NCI-H2196 treated with DMSO at 0.1 percent for 48 hours (cell line): ENCODE measurements around the gene ALK.

ENCODE experiments used
- DNase-seq: peaks from one replicate; lab custom pipeline; 2025; ENCODE audit not compliant: unreplicated experiment; lab: John Stamatoyannopoulos, UW

Gene ALK

GRCh38 chr2:29662861-29663260 is 258.5 kb downstream of the ALK start:
- DNase-seq = no peak

GRCh38 chr2:29660201-29660600 is 261.2 kb downstream of the ALK start:
- no peak for DNase-seq

GRCh38 chr2:29659178-29659577 is 262.2 kb downstream of the ALK start:
- no peak for DNase-seq

- no peak for DNase-seq
Measured at GRCh38 chr2:29657674-29658073, 263.7 kb downstream of the ALK start.

- DNase-seq = no peak
Measured at GRCh38 chr2:29655391-29656086, 265.8 kb downstream of the ALK start.

- no peak for DNase-seq
Measured at GRCh38 chr2:29650631-29651097, 270.7 kb downstream of the ALK start.

GRCh38 chr2:29644949-29645348 is 276.4 kb downstream of the ALK start:
- no peak for DNase-seq

- no peak for DNase-seq
Measured at GRCh38 chr2:29643196-29643595, 278.2 kb downstream of the ALK start.

- no peak for DNase-seq
Measured at GRCh38 chr2:29640360-29640759, 281.0 kb downstream of the ALK start.

GRCh38 chr2:29638641-29639040 is 282.7 kb downstream of the ALK start:
- DNase-seq = no peak

- no peak for DNase-seq
Measured at GRCh38 chr2:29634916-29635315, 286.5 kb downstream of the ALK start.

- no peak for DNase-seq
Measured at GRCh38 chr2:29632018-29632417, 289.4 kb downstream of the ALK start.

GRCh38 chr2:29629495-29629894 is 291.9 kb downstream of the ALK start:
- DNase-seq = no peak

- no peak for DNase-seq
Measured at GRCh38 chr2:29628862-29629261, 292.5 kb downstream of the ALK start.

- no peak for DNase-seq
Measured at GRCh38 chr2:29628108-29628745, 293.2 kb downstream of the ALK start.

- DNase-seq = no peak
Measured at GRCh38 chr2:29627279-29627711, 294.1 kb downstream of the ALK start.

GRCh38 chr2:29620890-29621289 is 300.5 kb downstream of the ALK start:
- no peak for DNase-seq

GRCh38 chr2:29619689-29620088 is 301.7 kb downstream of the ALK start:
- no peak for DNase-seq

- DNase-seq = no peak
Measured at GRCh38 chr2:29618024-29618423, 303.4 kb downstream of the ALK start.

GRCh38 chr2:29617351-29617750 is 304.0 kb downstream of the ALK start:
- DNase-seq = no peak

GRCh38 chr2:29616569-29616968 is 304.8 kb downstream of the ALK start:
- DNase-seq = no peak

GRCh38 chr2:29615841-29616240 is 305.5 kb downstream of the ALK start:
- DNase-seq = no peak

GRCh38 chr2:29615183-29615582 is 306.2 kb downstream of the ALK start:
- DNase-seq = no peak
